ENCODE measurements around the gene SOX12.
A peak's percentile ranks its signal among the peaks of the same experiment; 100 is the strongest.

Gene SOX12

GRCh38 chr20:325045-325888 is at the start of gene SOX12:
SOX12 (plus strand) TSS chr20:325552; CDS start chr20:325925, 373 bp downstream.
- DNase-seq, result peak; percentile 99

- DNase-seq, result no peak
Observed at GRCh38 chr20:275791-276190, 49.6 kb upstream of the SOX12 start.

GRCh38 chr20:276620-277495 is 48.5 kb upstream of the SOX12 start:
- no peak for DNase-seq

DNA sequence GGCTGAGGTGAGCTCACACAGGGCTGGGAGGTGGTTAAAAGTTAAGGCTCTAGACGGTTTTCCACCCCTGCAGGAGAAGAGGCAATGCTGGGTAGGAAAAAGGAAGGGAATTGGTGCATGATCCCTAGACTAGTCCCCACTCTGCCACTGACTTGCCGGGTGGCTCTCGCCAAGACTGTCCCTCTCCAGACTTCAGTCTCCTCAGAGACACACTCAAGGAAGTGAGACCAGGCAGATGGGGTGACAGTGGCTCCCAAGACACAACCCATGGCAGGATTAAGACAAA is 47.9 kb upstream of the SOX12 start:
- no peak for DNase-seq

GRCh38 chr20:278181-278580 is 47.2 kb upstream of the SOX12 start:
- DNase-seq, result no peak

DNA sequence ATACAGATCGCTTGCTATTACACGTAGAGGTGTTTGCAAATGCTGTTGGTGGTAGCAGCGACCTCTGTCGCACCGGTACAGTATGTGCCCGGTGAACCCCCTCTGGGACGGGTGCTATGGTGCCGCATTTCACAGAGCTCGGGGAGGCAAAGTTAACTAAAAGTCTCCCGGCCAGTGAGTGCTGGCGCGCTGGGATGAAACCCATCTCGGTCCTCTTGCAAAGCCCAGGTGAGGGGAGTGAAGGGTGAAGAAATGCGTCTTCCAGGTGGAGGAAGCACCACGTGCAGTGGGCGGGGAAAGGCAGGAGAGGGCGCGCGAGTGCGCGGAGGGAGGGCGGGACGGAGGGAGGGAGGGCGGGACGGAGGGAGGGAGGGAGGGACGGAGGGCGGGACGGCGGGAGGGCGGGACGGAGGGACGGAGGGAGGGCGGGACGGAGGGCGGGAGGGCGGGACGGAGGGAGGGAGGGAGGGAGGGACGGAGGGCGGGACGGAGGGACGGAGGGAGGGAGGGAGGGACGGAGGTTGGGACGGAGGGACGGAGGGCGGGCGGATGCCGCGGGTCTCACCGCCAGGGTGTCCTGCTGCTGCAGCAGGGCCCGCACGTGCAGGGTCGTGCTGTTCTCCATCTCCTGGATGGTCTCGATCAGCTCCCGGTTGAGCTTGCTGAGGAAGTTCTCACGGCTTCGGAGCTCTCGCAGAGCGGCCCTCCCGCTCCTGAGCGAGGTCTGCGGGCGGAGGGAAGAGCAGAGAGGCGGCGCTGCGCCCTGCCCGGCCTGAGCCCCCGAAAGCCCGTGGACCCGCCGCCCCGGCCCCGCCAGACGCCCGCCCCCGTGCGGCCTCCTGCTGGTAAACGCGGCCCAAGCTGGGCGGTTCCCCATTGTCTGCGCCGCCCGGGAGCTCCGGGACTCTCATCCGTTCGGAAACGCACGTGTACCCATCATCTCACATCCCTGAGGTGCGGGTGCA is 46.5 kb upstream of the SOX12 start:
- DNase-seq, result no peak

DNA sequence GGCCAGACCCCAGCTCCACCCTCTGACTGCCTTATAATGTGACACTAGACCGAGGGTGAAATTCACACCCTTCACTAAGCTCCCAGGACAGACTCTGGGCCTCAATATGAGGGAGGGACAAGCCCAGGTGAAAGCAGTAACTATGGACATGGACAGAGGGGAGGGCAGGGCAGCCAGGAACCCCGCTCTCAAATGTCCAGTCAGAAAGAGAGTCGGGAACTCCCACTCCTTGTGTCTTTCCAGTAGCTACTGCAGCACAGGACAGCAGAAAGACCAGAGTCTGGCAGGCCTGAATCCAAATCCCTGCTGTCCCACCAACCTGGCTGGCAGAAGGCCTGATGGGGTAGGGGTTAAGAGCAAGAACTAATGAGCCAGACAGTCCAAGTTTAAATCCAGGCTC is 41.2 kb upstream of the SOX12 start:
- no peak for DNase-seq

DNA sequence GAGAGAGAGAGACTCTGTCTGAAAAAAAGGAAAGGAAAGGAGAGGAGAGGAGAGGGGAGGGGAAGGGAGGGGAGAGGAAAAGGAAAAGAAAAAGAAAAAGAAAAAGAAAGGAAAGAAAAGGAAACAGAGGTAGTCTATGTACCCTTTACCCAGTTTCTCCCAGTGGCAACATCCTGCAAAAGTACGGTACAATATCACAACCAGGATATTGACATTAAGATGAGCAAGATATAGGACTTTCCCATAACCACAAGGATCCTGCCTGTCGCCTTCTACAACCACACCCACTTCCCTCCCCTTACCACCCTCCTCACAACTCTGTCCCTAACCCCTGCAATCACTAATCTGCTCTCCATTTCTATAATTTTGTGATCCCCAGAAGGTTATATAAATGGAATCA is 38.8 kb upstream of the SOX12 start:
- no peak for DNase-seq

- no peak for DNase-seq
Observed at GRCh38 chr20:288956-289692, 36.2 kb upstream of the SOX12 start.

GRCh38 chr20:289693-290083 is 35.7 kb upstream of the SOX12 start:
- no peak for DNase-seq

- DNase-seq, result peak; percentile 94
Observed at GRCh38 chr20:290084-290831, 35.1 kb upstream of the SOX12 start, which contains the start of gene C20orf96. C20orf96 (minus strand) TSS chr20:290750; CDS start chr20:290610, 140 bp downstream.

DNA sequence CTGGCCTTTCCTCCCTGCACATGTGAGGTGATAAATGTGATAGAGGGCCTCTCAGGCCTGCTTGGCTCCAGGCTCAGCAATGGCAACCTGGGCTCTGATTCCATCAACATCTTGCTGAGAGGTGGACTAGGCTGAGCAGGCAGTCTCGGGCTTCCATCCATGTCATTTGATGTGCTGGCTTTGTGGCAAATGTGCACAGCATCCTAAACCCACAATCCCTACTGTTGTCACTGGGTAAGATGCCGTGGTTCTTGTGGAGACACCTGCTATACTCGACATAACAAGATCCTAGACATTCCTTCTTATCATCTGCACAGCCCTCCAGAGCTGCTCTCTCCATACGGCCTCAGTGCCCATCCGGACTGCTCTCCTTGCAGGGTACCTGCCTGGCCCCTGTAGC is 30.8 kb upstream of the SOX12 start:
- DNase-seq, result no peak

GRCh38 chr20:295804-296203 is 29.5 kb upstream of the SOX12 start:
- no peak for DNase-seq

- peak; percentile 89 for DNase-seq
Observed at GRCh38 chr20:297098-297924, 28.0 kb upstream of the SOX12 start, which contains the start of gene ZCCHC3. ZCCHC3 (plus strand) TSS chr20:297570; CDS start chr20:297587, 17 bp downstream.

DNA sequence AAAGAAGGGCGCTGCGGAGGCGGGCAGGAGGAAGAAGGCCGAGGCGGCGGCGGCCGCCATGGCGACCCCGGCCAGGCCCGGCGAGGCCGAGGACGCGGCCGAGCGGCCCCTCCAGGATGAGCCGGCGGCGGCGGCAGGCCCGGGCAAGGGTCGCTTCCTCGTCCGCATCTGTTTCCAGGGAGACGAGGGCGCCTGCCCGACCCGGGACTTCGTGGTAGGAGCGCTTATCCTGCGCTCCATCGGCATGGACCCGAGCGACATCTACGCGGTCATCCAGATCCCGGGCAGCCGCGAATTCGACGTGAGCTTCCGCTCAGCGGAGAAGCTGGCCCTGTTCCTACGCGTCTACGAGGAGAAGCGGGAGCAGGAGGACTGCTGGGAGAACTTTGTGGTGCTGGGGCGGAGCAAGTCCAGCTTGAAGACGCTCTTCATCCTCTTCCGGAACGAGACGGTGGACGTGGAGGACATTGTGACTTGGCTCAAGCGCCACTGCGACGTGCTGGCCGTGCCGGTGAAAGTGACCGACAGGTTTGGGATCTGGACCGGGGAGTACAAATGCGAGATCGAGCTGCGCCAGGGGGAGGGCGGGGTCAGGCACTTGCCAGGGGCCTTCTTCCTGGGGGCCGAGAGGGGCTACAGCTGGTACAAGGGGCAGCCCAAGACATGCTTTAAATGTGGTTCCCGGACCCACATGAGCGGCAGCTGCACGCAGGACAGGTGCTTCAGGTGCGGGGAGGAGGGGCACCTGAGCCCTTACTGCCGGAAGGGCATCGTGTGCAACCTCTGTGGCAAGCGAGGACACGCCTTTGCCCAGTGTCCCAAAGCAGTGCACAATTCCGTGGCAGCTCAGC is 27.2 kb upstream of the SOX12 start:
- DNase-seq, result peak; percentile 65

DNA sequence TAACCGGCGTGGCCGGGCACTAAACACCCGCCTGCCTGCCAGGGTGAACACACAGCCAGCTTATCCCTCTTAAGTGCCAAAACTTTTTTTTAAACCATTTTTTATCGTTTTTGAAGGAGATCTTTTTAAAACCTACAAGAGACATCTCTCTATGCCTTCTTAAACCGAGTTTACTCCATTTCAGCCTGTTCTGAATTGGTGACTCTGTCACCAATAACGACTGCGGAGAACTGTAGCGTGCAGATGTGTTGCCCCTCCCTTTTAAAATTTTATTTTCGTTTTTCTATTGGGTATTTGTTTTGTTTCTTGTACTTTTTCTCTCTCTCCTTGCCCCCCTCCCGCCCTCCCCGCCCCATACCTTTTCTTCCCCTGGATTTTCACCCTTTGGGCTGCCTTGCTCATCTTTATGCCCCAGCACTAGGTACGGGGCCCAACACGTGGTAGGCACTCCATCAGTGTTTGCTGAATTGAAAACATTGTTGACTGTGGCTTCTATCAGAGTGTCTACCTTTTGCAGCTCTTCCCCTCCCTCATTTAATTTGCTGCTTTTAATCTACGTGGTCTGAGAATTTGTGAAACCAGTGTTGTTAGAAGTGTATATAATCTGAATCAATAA is 26.5 kb upstream of the SOX12 start:
- no peak for DNase-seq

- DNase-seq, result no peak
Observed at GRCh38 chr20:300345-300990, 24.9 kb upstream of the SOX12 start.
